Measurements from ENCODE around the gene SLCO2B1. TPM values are rescaled to one million over a fixed set of nuclear protein-coding genes. Genes with fewer than 3 reads are reported as not detected.

The SLCO2B1 gene
- total RNA-seq, 1 donor = not detected

DNA sequence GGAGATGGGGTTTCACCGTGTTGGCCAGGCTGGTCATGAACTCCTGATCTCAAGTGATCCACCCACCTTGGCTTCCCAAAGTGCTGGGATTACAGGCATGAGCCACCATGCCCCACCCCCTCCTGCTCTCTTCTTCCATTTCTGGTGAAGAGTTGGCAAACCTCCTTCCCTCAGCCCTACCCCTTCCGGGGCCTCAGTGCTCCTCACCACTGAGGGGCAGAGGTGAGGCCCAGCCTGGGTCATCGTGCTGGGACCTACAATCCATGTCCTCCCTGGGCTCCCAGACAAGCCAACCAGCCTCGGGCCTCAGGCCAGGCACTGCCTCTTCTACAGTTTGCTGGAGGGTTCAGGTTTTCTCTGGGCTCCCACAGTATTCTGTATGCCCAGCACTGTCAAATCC is 74.9 kb downstream of the SLCO2B1 start:
- TF ChIP-seq, protein P1, sequence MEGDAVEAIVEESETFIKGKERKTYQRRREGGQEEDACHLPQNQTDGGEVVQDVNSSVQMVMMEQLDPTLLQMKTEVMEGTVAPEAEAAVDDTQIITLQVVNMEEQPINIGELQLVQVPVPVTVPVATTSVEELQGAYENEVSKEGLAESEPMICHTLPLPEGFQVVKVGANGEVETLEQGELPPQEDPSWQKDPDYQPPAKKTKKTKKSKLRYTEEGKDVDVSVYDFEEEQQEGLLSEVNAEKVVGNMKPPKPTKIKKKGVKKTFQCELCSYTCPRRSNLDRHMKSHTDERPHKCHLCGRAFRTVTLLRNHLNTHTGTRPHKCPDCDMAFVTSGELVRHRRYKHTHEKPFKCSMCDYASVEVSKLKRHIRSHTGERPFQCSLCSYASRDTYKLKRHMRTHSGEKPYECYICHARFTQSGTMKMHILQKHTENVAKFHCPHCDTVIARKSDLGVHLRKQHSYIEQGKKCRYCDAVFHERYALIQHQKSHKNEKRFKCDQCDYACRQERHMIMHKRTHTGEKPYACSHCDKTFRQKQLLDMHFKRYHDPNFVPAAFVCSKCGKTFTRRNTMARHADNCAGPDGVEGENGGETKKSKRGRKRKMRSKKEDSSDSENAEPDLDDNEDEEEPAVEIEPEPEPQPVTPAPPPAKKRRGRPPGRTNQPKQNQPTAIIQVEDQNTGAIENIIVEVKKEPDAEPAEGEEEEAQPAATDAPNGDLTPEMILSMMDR (IDR thresholded peaks at IDR 0.05; ENCODE audit: insufficient read depth, low read depth, low read length) = no peak
- no peak overlapping the region for H3K4me3 ChIP-seq (ENCODE audit: low read depth, low read length)
- no peak for DNase-seq (ENCODE audit: low read depth)

DNA sequence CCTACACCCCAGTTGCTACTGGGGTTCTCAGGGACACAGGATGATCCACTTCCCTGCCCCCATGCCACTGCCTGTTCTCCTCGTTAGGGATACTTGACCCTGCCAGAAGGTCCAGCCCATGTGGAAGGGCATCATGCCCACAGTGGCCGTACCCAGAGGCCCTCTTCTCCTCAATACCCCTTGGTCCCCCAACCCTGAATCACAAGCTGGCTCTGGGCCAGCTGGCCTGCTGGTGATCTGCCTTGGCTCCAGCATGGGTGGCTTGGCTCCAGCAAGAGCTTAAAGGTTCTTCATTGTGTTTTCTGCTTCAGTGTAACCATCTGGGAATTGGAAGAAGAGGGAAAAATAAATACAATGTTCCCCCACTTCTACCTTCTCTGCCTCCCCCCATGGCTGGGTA is 78.6 kb downstream of the SLCO2B1 start:
- DNase-seq (ENCODE audit: low read depth) = no peak
- H3K4me3 ChIP-seq (ENCODE audit: low read depth, low read length) = no peak overlapping the region
- TF ChIP-seq, protein P1 (IDR thresholded peaks at IDR 0.05; ENCODE audit: insufficient read depth, low read depth, low read length) = no peak

DNA sequence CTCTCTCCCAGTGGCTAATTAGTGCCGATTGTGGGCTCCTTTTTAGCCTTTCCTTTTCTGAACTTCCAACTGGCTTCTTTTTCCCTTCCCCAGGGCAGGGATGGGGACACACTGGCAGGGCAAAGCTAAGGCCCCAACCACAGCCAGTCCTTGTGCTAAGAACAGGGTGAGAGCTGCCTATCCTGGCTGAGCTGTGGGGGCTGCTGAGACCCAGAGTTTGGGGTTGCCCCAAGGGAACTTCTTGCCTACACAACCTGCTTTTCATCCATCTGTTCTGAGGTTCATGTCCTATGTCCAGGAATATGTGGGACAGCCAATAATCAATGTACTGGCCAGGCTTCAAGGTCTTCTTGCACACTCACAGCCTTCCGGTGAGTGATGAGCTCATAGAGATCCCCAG is 79.7 kb downstream of the SLCO2B1 start:
- no peak overlapping the region for H3K4me3 ChIP-seq (ENCODE audit: low read depth, low read length)
- TF ChIP-seq, protein P1 (IDR thresholded peaks at IDR 0.05; ENCODE audit: insufficient read depth, low read depth, low read length) = no peak
- no peak for DNase-seq (ENCODE audit: low read depth)

DNA sequence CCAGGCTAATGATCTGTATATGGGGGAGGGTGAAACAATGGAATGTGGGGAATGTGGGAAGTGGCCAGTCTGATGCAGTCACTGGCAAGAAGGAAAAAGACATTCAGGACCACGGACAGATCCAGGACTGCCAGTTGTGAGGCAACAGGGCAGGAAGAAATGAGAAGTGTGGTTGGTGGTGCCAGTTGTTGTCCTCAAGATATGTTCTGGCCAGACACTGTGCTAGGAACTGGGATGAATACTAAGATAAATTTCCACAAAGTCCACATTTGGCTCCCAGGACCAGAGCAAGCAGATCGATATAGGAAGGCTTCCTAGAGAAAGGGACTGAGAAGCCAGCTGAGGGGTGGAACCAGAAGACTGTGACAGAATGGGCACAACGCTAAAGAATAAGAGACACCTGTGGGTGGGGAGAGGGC is 82.9 kb downstream of the SLCO2B1 start:
- TF ChIP-seq, protein P1 (IDR thresholded peaks at IDR 0.05; ENCODE audit: insufficient read depth, low read depth, low read length) = no peak
- H3K4me3 ChIP-seq (ENCODE audit: low read depth, low read length) = no peak overlapping the region
- DNase-seq (ENCODE audit: low read depth) = peak; percentile 52

DNA sequence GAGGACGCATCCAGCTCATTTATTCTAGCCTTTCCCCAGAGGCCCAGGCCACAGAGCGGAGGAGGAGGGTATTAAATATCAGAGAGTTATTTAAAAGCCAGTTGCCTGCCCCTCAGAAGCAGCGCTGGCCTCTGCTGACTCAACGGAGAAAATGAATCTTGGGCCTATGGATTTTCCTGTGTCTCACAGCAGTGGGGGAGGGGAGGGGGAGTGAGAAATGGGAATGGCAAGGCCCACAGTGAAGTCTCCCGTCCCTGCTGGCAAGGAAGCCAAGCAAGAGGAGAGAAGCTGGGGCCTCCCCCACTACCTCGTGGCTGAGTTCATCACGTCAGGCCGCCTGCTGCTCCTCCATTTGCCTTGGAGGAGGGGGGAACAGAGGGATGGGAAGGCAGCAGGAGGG is 85.2 kb downstream of the SLCO2B1 start:
- DNase-seq (ENCODE audit: low read depth) = no peak

DNA sequence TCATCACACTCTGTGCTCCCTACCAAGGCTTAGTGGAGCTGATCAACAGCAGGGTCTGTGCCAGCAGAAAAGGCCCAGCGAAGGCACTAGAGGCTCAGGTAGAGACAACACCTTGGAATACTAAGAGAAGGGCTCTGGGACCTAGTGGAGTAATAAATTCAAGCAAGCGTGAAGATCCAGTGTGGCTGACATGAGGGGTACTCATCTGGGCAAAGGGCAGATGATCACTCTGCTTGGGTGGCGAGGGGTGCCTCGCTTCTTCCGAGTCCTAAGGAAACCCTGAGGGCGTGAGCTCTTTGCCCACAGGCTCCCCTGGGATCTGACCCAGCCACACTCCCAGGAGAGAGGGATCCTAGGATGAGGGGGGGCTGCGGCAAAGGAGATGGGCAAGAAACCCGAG is 86.1 kb downstream of the SLCO2B1 start:
- DNase-seq (ENCODE audit: low read depth) = no peak
- TF ChIP-seq, protein P1 (IDR thresholded peaks at IDR 0.05; ENCODE audit: insufficient read depth, low read depth, low read length) = no peak

More for the DNA sequence above, 85.2 kb downstream of the SLCO2B1 start:
- TF ChIP-seq, protein P1 (IDR thresholded peaks at IDR 0.05; ENCODE audit: insufficient read depth, low read depth, low read length) = no peak
- H3K4me3 ChIP-seq (ENCODE audit: low read depth, low read length) = no peak overlapping the region

More for the DNA sequence above, 86.1 kb downstream of the SLCO2B1 start:
- H3K4me3 ChIP-seq (ENCODE audit: low read depth, low read length) = no peak overlapping the region

Measured in fibroblast of villous mesenchyme (primary cell).